SJSA1 (cell line): ENCODE results near the gene CRNKL1. TPM values are rescaled to one million over a fixed set of nuclear protein-coding genes. Genes with fewer than 3 reads are reported as not detected.

ENCODE experiments used
- DNase-seq, 2 experiments: peaks; one replicate each; pipeline ENCODE4 v3.0.0-alpha.2; 2015 to 2020; ENCODE audit warnings: low spot score in 2 of 2, low read depth in 1 of 2
- H3K27ac ChIP-seq: fragments of 250-450 bp; sonication (Bioruptor Pico); 2 replicates; pipeline ENCODE4 v1.5.1; 2020; ENCODE audit warnings: mild to moderate bottlenecking, moderate library complexity
- H3K27me3 ChIP-seq: fragments of 250-450 bp; sonication (Bioruptor Pico); replicated peaks from 2 replicates; pipeline ENCODE4 v1.5.1; 2020; ENCODE audit warnings: mild to moderate bottlenecking, moderate library complexity
- H3K36me3 ChIP-seq: fragments of 250-450 bp; sonication (Bioruptor Pico); 2 replicates; pipeline ENCODE4 v1.5.1; 2020; ENCODE audit warnings: mild to moderate bottlenecking
- H3K4me1 ChIP-seq: fragments of 250-450 bp; sonication (Bioruptor Pico); replicated peaks from 2 replicates; pipeline ENCODE4 v1.6.1; 2021; ENCODE audit warnings: mild to moderate bottlenecking
- H3K4me3 ChIP-seq: fragments of 250-450 bp; sonication (Bioruptor Pico); 2 replicates; pipeline ENCODE4 v1.5.1; 2020; ENCODE audit warnings: mild to moderate bottlenecking
- H3K9me3 ChIP-seq: fragments of 250-450 bp; sonication (Bioruptor Pico); replicated peaks from 2 replicates; pipeline ENCODE4 v1.5.1; 2020; ENCODE audit warnings: mild to moderate bottlenecking
- total RNA-seq: library from RNA; depleted of rRNA; stranded (reverse); fragments of >200 nt; shearing (Covaris generic); gene quantifications from 2 replicates; pipeline ENCODE4 v1.2.3, GENCODE V29; 2014; rRNA removed

CRNKL1 gene
- total RNA-seq, 1 experiment from 2014 or later: 30.4 TPM

- peak in 1 of 2 experiments; percentile 56 for DNase-seq
- peaks cover 55% of the 10 kb centered on the region for H3K36me3 ChIP-seq
- peak overlapping the region; percentile 93 for H3K27ac ChIP-seq
- H3K4me1 ChIP-seq: peaks cover 49% of the 10 kb centered on the region
- no peaks in the 10 kb centered on the region for H3K27me3 ChIP-seq
- H3K4me3 ChIP-seq: no peak overlapping the region
- no peaks in the 10 kb centered on the region for H3K9me3 ChIP-seq
Measured at GRCh38 chr20:19993958-19994669, 58.2 kb downstream of the CRNKL1 start.

GRCh38 chr20:19992996-19993908, 59.0 kb downstream of the CRNKL1 start:
- peaks cover 46% of the 10 kb centered on the region for H3K36me3 ChIP-seq
- peak overlapping the region; percentile 93 for H3K27ac ChIP-seq
- peaks cover 49% of the 10 kb centered on the region for H3K4me1 ChIP-seq
- H3K4me3 ChIP-seq: no peak overlapping the region
- H3K9me3 ChIP-seq: no peaks in the 10 kb centered on the region
- H3K27me3 ChIP-seq: no peaks in the 10 kb centered on the region
- DNase-seq: peak; percentile 91 to 98

- Histone ChIP-seq H3K36me3 (peaks cover 41% of the 10 kb centered on the region), H3K27me3 (no peaks in the 10 kb centered on the region), H3K27ac (peak overlapping the region; percentile 93), H3K4me3 (no peak overlapping the region), H3K4me1 (peaks cover 52% of the 10 kb centered on the region), H3K9me3 (no peaks in the 10 kb centered on the region)
- peak in 1 of 2 experiments; percentile 24 for DNase-seq
Measured at GRCh38 chr20:19991854-19992253, 60.4 kb downstream of the CRNKL1 start.

DNA sequence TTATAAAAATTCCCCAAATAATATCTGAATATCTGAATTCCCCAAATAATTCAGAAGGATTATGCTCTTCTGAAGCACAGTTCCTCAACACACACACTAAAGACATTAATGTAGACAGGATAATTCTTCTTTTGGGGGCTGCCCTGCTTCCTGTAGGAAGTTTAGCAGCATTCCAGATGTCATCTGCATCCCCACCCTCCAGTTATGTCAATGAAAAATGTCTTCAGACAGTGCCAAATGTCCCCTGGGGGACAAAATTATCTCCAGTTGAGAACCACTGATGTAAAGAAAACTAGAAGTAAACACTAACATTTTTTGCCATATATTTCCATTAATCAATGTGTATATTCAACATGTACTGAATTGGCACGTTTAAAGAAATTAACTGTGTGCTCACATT, 61.0 kb downstream of the CRNKL1 start:
- peaks cover 42% of the 10 kb centered on the region for H3K36me3 ChIP-seq
- peaks cover 57% of the 10 kb centered on the region for H3K4me1 ChIP-seq
- no peaks in the 10 kb centered on the region for H3K27me3 ChIP-seq
- no peak for DNase-seq
- H3K4me3 ChIP-seq: no peak overlapping the region
- no peaks in the 10 kb centered on the region for H3K9me3 ChIP-seq
- H3K27ac ChIP-seq: peak overlapping the region; percentile 93

DNA sequence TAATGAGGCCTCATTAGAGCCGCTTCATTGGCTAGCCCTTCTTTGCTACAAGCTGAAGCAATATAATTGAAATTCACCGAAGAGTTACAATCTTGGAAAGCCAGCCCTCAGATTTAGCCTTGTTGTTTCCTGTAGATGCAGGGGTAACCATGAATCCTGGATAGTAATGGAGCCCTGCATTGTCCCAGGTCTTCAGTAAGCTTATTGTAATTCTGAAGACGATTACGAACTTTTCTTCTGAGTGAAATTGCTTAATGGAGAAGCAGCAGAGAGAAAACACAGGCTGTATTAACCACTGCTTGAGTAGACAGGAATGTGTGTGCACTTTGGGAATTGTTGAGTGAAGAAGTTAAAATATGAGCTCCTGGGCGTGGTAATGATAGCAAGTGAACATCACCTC, 61.4 kb downstream of the CRNKL1 start:
- H3K4me1 ChIP-seq: peaks cover 62% of the 10 kb centered on the region
- H3K9me3 ChIP-seq: no peaks in the 10 kb centered on the region
- H3K36me3 ChIP-seq: peaks cover 38% of the 10 kb centered on the region
- no peak overlapping the region for H3K4me3 ChIP-seq
- peak overlapping the region; percentile 93 for H3K27ac ChIP-seq
- no peak for DNase-seq
- no peaks in the 10 kb centered on the region for H3K27me3 ChIP-seq

- DNase-seq: no peak
- Histone ChIP-seq H3K36me3 (peaks cover 33% of the 10 kb centered on the region), H3K9me3 (no peaks in the 10 kb centered on the region), H3K27ac (no peak overlapping the region), H3K27me3 (no peaks in the 10 kb centered on the region), H3K4me1 (peaks cover 45% of the 10 kb centered on the region), H3K4me3 (no peak overlapping the region)
Measured at GRCh38 chr20:19987046-19987445, 65.2 kb downstream of the CRNKL1 start.

DNA sequence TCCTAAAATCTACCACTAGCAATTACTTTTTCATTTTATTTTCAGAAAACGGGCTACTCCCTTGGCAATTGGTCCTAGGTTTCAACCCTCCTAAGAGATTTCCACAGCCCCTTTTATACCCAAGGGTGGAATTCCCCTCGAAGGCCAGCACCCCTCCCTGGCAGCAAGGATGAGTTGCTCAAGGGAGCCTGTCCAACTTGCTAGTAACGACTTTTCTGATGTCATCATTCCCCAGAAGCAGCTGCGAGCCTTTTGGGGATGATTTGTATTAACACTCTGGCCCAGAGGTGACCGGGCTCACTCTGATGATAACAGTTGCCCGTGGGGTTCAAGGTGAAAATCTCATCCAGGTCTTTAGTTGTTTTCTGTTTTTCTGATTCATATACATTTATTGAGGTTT, 65.8 kb downstream of the CRNKL1 start:
- no peak overlapping the region for H3K4me3 ChIP-seq

More for the DNA sequence above, 65.8 kb downstream of the CRNKL1 start:
- Histone ChIP-seq H3K36me3 (peaks cover 30% of the 10 kb centered on the region), H3K9me3 (no peaks in the 10 kb centered on the region), H3K27ac (no peak overlapping the region), H3K4me1 (peaks cover 42% of the 10 kb centered on the region), H3K27me3 (no peaks in the 10 kb centered on the region)
- DNase-seq: peak; percentile 18 to 53

Other genes starting within 250 kb of the CRNKL1 start
- 50.0 and 71.7 TPM in 2 replicates for gene NAA20, start 35.1 kb downstream of the CRNKL1 start, total RNA-seq
- gene CFAP61, start 66 bp upstream of the CRNKL1 start, total RNA-seq: not detected in 2 replicates